GM12878 (cell line): ENCODE results near the gene RALGPS1. TPM values are rescaled to one million over a fixed set of nuclear protein-coding genes. Genes with fewer than 3 reads are reported as not detected.

Source experiments
- BCL11A ChIP-seq: IDR thresholded peaks from 2 replicates; pipeline ENCODE4 v1.6.1; 2011; ENCODE audit warnings: low read depth, low read length
- EED ChIP-seq: sonication (generic); IDR thresholded peaks from 2 replicates; pipeline ENCODE4 v1.6.1; 2016; ENCODE audit warnings: antibody characterized with exemption, low read depth
- HDGF ChIP-seq: fragments of 450-650 bp; IDR thresholded peaks from 2 replicates; pipeline ENCODE4 v1.6.1; 2016; ENCODE audit warnings: antibody characterized with exemption
- IRF4 ChIP-seq: IDR thresholded peaks from 2 replicates; pipeline ENCODE4 v1.6.1; 2011; ENCODE audit warnings: low read depth, low read length
- JUNB ChIP-seq: IDR thresholded peaks from 2 replicates; pipeline ENCODE4 v1.6.1; 2016; ENCODE audit warnings: antibody characterized with exemption, mild to moderate bottlenecking
- MYB ChIP-seq: fragments of 150-350 bp; IDR thresholded peaks from 2 replicates; pipeline ENCODE4 v1.6.1; 2014; ENCODE audit warnings: mild to moderate bottlenecking, low read depth, low read length, borderline replicate concordance
- POLR2AphosphoS2 ChIP-seq: IDR thresholded peaks from 2 replicates; pipeline ENCODE4 v1.6.1; 2011; ENCODE audit warnings: low read depth, mild to moderate bottlenecking, low read length, improper control_type of control experiment, moderate library complexity
- SMAD5 ChIP-seq: IDR thresholded peaks from 2 replicates; pipeline ENCODE4 v1.6.1; 2016; ENCODE audit warnings: antibody characterized with exemption, low read depth
- ZNF384 ChIP-seq: IDR thresholded peaks from 2 replicates; pipeline ENCODE4 v1.6.1; 2012; ENCODE audit warnings: low read depth, mild to moderate bottlenecking, low read length, improper control_type of control experiment, borderline replicate concordance
- polyA plus RNA-seq, 11 experiments: library from polyadenylated mRNA; depleted of rRNA in 4 of 11; unstranded in 6 of 11; stranded (reverse) in 5 of 11; fragments of >200 nt; fragmentation: Nextera tagmentation in 4 of 11; fragmentation: Illumina TruSeq in 1 of 11; extraction: Ambion mirVana in 4 of 11; extraction: Trizol in 1 of 11; gene quantifications; 1 replicate in 1 of 11; 2 replicates in 10 of 11; pipeline versions ENCODE4 v1.2.1 to v1.2.3, GENCODE V29; 2011 to 2016; ENCODE audit warnings: inconsistent platforms in 2 of 11, missing spikeins in 2 of 11, low read depth in 1 of 11
- total RNA-seq, 4 experiments: library from RNA; depleted of rRNA in 3 of 4; stranded (reverse); fragments of >200 nt in 3 of 4; fragmentation: Illumina TruSeq in 1 of 4; extraction: Trizol in 1 of 4; gene quantifications; 2 replicates each; pipeline versions ENCODE4 v1.2.1 to v1.2.3, GENCODE V29; 2013 to 2021
- TF ChIP-seq, protein P1 (sequence below): IDR thresholded peaks from 2 replicates; pipeline ENCODE4 v1.6.1; 2011; ENCODE audit warnings: borderline replicate concordance, low read depth, mild to moderate bottlenecking, moderate library complexity, mixed read lengths, low read length; ENCODE audit not compliant: insufficient read depth; ENCODE audit errors: extremely low read length
- TF ChIP-seq, protein P2 (sequence below): IDR thresholded peaks from 2 replicates; pipeline ENCODE4 v1.6.1; 2011; ENCODE audit warnings: mild to moderate bottlenecking, low read depth, low read length, moderate library complexity; ENCODE audit not compliant: insufficient replicate concordance
- TF ChIP-seq, protein P3 (sequence below): IDR thresholded peaks from 2 replicates; pipeline ENCODE4 v1.6.1; 2012; ENCODE audit warnings: low read depth, low read length, improper control_type of control experiment
- TF ChIP-seq, protein P4 (sequence below): fragments of 450-650 bp; IDR thresholded peaks from 2 replicates; pipeline ENCODE4 v1.6.1; 2017; ENCODE audit warnings: borderline replicate concordance
- TF ChIP-seq, protein P5 (sequence below): IDR thresholded peaks from 2 replicates; pipeline ENCODE4 v1.6.1; 2012; ENCODE audit warnings: mild to moderate bottlenecking, low read depth, low read length

RALGPS1 gene
- total and polyA plus RNA-seq, 10 of the 15 experiments (the other 5 are each of a cell fraction or from before 2014, with no cell fraction given), result 0.13 to 5.6 (median 2.7) TPM

DNA sequence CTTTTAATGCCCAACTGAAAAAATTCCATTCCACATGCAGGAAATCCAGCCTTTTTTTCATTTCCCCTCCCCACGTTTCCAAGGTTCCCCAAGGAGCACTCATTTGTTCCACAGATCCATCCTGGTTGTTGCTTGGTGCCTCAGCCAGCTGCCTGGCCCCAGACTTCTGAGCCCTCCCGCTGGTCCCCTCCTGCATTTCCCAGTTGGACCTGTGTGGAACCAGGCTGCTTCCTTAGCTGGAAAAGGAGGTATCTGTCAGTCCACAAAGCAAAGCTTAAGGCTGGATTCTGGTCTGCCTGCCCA, 163.0 kb downstream of the RALGPS1 start (continued):
- TF ChIP-seq, protein P1, sequence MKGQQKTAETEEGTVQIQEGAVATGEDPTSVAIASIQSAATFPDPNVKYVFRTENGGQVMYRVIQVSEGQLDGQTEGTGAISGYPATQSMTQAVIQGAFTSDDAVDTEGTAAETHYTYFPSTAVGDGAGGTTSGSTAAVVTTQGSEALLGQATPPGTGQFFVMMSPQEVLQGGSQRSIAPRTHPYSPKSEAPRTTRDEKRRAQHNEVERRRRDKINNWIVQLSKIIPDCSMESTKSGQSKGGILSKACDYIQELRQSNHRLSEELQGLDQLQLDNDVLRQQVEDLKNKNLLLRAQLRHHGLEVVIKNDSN, result no peak
- TF ChIP-seq EED (no peak), IRF4 (no peak), BCL11A (no peak), HDGF (no peak), SMAD5 (no peak), MYB (no peak), JUNB (no peak), POLR2AphosphoS2 (no peak), ZNF384 (no peak)
- TF ChIP-seq, protein P2, sequence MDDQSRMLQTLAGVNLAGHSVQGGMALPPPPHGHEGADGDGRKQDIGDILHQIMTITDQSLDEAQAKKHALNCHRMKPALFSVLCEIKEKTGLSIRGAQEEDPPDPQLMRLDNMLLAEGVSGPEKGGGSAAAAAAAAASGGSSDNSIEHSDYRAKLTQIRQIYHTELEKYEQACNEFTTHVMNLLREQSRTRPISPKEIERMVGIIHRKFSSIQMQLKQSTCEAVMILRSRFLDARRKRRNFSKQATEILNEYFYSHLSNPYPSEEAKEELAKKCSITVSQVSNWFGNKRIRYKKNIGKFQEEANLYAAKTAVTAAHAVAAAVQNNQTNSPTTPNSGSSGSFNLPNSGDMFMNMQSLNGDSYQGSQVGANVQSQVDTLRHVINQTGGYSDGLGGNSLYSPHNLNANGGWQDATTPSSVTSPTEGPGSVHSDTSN, result no peak
- TF ChIP-seq, protein P3, sequence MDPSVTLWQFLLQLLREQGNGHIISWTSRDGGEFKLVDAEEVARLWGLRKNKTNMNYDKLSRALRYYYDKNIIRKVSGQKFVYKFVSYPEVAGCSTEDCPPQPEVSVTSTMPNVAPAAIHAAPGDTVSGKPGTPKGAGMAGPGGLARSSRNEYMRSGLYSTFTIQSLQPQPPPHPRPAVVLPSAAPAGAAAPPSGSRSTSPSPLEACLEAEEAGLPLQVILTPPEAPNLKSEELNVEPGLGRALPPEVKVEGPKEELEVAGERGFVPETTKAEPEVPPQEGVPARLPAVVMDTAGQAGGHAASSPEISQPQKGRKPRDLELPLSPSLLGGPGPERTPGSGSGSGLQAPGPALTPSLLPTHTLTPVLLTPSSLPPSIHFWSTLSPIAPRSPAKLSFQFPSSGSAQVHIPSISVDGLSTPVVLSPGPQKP, result no peak
- TF ChIP-seq, protein P4, sequence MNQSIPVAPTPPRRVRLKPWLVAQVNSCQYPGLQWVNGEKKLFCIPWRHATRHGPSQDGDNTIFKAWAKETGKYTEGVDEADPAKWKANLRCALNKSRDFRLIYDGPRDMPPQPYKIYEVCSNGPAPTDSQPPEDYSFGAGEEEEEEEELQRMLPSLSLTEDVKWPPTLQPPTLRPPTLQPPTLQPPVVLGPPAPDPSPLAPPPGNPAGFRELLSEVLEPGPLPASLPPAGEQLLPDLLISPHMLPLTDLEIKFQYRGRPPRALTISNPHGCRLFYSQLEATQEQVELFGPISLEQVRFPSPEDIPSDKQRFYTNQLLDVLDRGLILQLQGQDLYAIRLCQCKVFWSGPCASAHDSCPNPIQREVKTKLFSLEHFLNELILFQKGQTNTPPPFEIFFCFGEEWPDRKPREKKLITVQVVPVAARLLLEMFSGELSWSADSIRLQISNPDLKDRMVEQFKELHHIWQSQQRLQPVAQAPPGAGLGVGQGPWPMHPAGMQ, result no peak
- TF ChIP-seq, protein P5, sequence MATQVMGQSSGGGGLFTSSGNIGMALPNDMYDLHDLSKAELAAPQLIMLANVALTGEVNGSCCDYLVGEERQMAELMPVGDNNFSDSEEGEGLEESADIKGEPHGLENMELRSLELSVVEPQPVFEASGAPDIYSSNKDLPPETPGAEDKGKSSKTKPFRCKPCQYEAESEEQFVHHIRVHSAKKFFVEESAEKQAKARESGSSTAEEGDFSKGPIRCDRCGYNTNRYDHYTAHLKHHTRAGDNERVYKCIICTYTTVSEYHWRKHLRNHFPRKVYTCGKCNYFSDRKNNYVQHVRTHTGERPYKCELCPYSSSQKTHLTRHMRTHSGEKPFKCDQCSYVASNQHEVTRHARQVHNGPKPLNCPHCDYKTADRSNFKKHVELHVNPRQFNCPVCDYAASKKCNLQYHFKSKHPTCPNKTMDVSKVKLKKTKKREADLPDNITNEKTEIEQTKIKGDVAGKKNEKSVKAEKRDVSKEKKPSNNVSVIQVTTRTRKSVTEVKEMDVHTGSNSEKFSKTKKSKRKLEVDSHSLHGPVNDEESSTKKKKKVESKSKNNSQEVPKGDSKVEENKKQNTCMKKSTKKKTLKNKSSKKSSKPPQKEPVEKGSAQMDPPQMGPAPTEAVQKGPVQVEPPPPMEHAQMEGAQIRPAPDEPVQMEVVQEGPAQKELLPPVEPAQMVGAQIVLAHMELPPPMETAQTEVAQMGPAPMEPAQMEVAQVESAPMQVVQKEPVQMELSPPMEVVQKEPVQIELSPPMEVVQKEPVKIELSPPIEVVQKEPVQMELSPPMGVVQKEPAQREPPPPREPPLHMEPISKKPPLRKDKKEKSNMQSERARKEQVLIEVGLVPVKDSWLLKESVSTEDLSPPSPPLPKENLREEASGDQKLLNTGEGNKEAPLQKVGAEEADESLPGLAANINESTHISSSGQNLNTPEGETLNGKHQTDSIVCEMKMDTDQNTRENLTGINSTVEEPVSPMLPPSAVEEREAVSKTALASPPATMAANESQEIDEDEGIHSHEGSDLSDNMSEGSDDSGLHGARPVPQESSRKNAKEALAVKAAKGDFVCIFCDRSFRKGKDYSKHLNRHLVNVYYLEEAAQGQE, result no peak
